Measurements from ENCODE around the gene LATS2.
A peak's percentile ranks its signal among the peaks of the same experiment; 100 is the strongest.

Gene LATS2

GRCh38 chr13:21014502-21015170, 46.8 kb downstream of the LATS2 start:
- TF ChIP-seq SNAI2 (CRISPR knock-in tag; IDR thresholded peaks at IDR 0.05): no peak
- no peak for TF ChIP-seq ZC3H10 (CRISPR knock-in tag; IDR thresholded peaks at IDR 0.05)
- no peak for TF ChIP-seq TOX (CRISPR knock-in tag; IDR thresholded peaks at IDR 0.05; ENCODE audit: borderline replicate concordance)
- TF ChIP-seq, protein P1, sequence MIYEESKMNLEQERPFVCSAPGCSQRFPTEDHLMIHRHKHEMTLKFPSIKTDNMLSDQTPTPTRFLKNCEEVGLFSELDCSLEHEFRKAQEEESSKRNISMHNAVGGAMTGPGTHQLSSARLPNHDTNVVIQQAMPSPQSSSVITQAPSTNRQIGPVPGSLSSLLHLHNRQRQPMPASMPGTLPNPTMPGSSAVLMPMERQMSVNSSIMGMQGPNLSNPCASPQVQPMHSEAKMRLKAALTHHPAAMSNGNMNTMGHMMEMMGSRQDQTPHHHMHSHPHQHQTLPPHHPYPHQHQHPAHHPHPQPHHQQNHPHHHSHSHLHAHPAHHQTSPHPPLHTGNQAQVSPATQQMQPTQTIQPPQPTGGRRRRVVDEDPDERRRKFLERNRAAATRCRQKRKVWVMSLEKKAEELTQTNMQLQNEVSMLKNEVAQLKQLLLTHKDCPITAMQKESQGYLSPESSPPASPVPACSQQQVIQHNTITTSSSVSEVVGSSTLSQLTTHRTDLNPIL (CRISPR knock-in tag; IDR thresholded peaks at IDR 0.05; ENCODE audit: low read depth): no peak
- TF ChIP-seq RARB (CRISPR knock-in tag; IDR thresholded peaks at IDR 0.05): no peak
- no peak for TF ChIP-seq ISL1 (CRISPR knock-in tag; IDR thresholded peaks at IDR 0.05)
- no peak for TF ChIP-seq TCF4 (CRISPR knock-in tag; IDR thresholded peaks at IDR 0.05; ENCODE audit: borderline replicate concordance)
- TF ChIP-seq ZFP3 (CRISPR knock-in tag; IDR thresholded peaks at IDR 0.05): no peak
- no peak for TF ChIP-seq PPARA (CRISPR knock-in tag; IDR thresholded peaks at IDR 0.05; ENCODE audit: borderline replicate concordance)
- TF ChIP-seq ARNTL (CRISPR knock-in tag; IDR thresholded peaks at IDR 0.05; ENCODE audit: borderline replicate concordance, low read depth): no peak
- no peak for TF ChIP-seq POU6F1 (CRISPR knock-in tag; IDR thresholded peaks at IDR 0.05; ENCODE audit: borderline replicate concordance, low read depth)
- TF ChIP-seq BACH2 (CRISPR knock-in tag; IDR thresholded peaks at IDR 0.05; ENCODE audit: borderline replicate concordance): no peak
- no peak for TF ChIP-seq ZNF70 (CRISPR knock-in tag; IDR thresholded peaks at IDR 0.05)
- no peak for TF ChIP-seq ZNF565 (CRISPR knock-in tag; conservative IDR thresholded peaks at IDR 0.05; ENCODE audit: low read depth)
- no peak for TF ChIP-seq ZFP30 (CRISPR knock-in tag; IDR thresholded peaks at IDR 0.05)
- TF ChIP-seq CSRNP3 (CRISPR knock-in tag; IDR thresholded peaks at IDR 0.05): no peak
- TF ChIP-seq OSR1 (CRISPR knock-in tag; IDR thresholded peaks at IDR 0.05): no peak
- no peak for TF ChIP-seq CSDC2 (CRISPR knock-in tag; IDR thresholded peaks at IDR 0.05)
- no peak for TF ChIP-seq GLIS3 (CRISPR knock-in tag; IDR thresholded peaks at IDR 0.05)
- TF ChIP-seq, protein P2, sequence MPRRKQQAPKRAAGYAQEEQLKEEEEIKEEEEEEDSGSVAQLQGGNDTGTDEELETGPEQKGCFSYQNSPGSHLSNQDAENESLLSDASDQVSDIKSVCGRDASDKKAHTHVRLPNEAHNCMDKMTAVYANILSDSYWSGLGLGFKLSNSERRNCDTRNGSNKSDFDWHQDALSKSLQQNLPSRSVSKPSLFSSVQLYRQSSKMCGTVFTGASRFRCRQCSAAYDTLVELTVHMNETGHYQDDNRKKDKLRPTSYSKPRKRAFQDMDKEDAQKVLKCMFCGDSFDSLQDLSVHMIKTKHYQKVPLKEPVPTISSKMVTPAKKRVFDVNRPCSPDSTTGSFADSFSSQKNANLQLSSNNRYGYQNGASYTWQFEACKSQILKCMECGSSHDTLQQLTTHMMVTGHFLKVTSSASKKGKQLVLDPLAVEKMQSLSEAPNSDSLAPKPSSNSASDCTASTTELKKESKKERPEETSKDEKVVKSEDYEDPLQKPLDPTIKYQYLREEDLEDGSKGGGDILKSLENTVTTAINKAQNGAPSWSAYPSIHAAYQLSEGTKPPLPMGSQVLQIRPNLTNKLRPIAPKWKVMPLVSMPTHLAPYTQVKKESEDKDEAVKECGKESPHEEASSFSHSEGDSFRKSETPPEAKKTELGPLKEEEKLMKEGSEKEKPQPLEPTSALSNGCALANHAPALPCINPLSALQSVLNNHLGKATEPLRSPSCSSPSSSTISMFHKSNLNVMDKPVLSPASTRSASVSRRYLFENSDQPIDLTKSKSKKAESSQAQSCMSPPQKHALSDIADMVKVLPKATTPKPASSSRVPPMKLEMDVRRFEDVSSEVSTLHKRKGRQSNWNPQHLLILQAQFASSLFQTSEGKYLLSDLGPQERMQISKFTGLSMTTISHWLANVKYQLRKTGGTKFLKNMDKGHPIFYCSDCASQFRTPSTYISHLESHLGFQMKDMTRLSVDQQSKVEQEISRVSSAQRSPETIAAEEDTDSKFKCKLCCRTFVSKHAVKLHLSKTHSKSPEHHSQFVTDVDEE (CRISPR knock-in tag; IDR thresholded peaks at IDR 0.05): no peak
- ATAC-seq: peak; percentile 50

DNA sequence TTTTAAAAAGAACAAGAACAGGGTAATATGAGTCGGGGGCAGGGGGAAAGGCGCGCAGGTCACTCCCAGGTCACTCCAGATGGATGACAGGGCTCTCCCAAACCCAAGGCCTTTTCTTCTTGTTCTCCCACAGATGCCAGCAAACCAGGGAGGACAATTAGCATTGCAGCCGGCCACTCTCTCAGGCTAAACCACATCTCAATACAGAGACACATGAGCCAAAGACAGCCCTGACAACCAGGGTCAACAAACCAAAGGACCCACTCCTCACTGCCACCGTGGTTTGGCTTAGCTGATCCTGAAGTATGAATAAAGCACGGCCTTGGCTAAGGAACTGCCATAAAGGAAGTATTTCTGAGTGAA, 47.3 kb downstream of the LATS2 start:
- no peak for TF ChIP-seq TCF4 (CRISPR knock-in tag; IDR thresholded peaks at IDR 0.05; ENCODE audit: borderline replicate concordance)
- TF ChIP-seq ZFP30 (CRISPR knock-in tag; IDR thresholded peaks at IDR 0.05): no peak
- no peak for TF ChIP-seq ZNF8 (CRISPR knock-in tag; IDR thresholded peaks at IDR 0.05)
- ATAC-seq: no peak

GRCh38 chr13:21013682-21014038, 47.7 kb downstream of the LATS2 start:
- TF ChIP-seq, protein P3, sequence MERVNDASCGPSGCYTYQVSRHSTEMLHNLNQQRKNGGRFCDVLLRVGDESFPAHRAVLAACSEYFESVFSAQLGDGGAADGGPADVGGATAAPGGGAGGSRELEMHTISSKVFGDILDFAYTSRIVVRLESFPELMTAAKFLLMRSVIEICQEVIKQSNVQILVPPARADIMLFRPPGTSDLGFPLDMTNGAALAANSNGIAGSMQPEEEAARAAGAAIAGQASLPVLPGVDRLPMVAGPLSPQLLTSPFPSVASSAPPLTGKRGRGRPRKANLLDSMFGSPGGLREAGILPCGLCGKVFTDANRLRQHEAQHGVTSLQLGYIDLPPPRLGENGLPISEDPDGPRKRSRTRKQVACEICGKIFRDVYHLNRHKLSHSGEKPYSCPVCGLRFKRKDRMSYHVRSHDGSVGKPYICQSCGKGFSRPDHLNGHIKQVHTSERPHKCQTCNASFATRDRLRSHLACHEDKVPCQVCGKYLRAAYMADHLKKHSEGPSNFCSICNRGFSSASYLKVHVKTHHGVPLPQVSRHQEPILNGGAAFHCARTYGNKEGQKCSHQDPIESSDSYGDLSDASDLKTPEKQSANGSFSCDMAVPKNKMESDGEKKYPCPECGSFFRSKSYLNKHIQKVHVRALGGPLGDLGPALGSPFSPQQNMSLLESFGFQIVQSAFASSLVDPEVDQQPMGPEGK (CRISPR knock-in tag; IDR thresholded peaks at IDR 0.05; ENCODE audit: borderline replicate concordance): no peak
- TF ChIP-seq TCF4 (CRISPR knock-in tag; IDR thresholded peaks at IDR 0.05; ENCODE audit: borderline replicate concordance): no peak
- no peak for TF ChIP-seq ARNTL (CRISPR knock-in tag; IDR thresholded peaks at IDR 0.05; ENCODE audit: borderline replicate concordance, low read depth)
- TF ChIP-seq OSR1 (CRISPR knock-in tag; IDR thresholded peaks at IDR 0.05): no peak
- no peak for TF ChIP-seq SNAI2 (CRISPR knock-in tag; IDR thresholded peaks at IDR 0.05)
- TF ChIP-seq ZFP3 (CRISPR knock-in tag; IDR thresholded peaks at IDR 0.05): no peak
- ATAC-seq: no peak

Data from SK-N-SH treated with all-trans-retinoic acid at 6 μM for 48 hours (cell line).